GM13977 (cell line): ENCODE data around the gene PSMD13.
A peak's percentile ranks its signal among the peaks of the same experiment; 100 is the strongest.

Experiments used
- DNase-seq: peaks from one replicate; pipeline ENCODE4 v3.0.0; 2012; ENCODE audit warnings: low spot score
- CTCF ChIP-seq: IDR thresholded peaks from 2 replicates; pipeline ENCODE4 v1.5.1; 2012; ENCODE audit warnings: mild to moderate bottlenecking, control low read depth; ENCODE audit not compliant: insufficient read depth; ENCODE audit errors: extremely low read depth, missing control alignments
- in situ Hi-C: fragments of 300-500 bp; cut with MboI; formaldehyde crosslinking; loops from one replicate; pipeline ENCODE4 v1.12.0; 2022; ENCODE audit warnings: low sequenced_read_pairs, low pct_unique_long_range_greater_than_20kb, mixed read lengths, inconsistent platforms; ENCODE audit not compliant: unreplicated experiment

The PSMD13 gene

GRCh38 chr11:278001-278951 lies 41.5 kb downstream of the PSMD13 start, which contains the start of gene NLRP6:
TSS of gene NLRP6 (plus strand) at chr11:278407. CDS start at chr11:278570, 163 bp downstream.
- no peak for TF ChIP-seq CTCF

GRCh38 chr11:279040-279965 lies 42.5 kb downstream of the PSMD13 start:
- no peak for TF ChIP-seq CTCF
- no peak for DNase-seq
- in situ Hi-C loops: no loop called here

More at GRCh38 chr11:278001-278951, 41.5 kb downstream of the PSMD13 start, which contains the start of gene NLRP6:
- in situ Hi-C loops: no loop called here
- DNase-seq: no peak

GRCh38 chr11:279966-280705 lies 43.4 kb downstream of the PSMD13 start:
- TF ChIP-seq CTCF: peak; percentile 10
- DNase-seq: peak; percentile 66
- in situ Hi-C loops: no loop called here

GRCh38 chr11:280706-281485 lies 44.1 kb downstream of the PSMD13 start:
- in situ Hi-C loops: no loop called here
- TF ChIP-seq CTCF: no peak
- peak; percentile 55 for DNase-seq

- no peak for DNase-seq
- no peak for TF ChIP-seq CTCF
- in situ Hi-C loops: no loop called here
Measured at GRCh38 chr11:281486-282161, 44.8 kb downstream of the PSMD13 start.
